GM18520 (cell line): ENCODE data around the gene PRR15L.

Source experiments
- ATAC-seq: cut with Tn5 transposase; IDR thresholded peaks from one replicate; pipeline ENCODE4 v1.9.1; 2021; ENCODE audit not compliant: unreplicated experiment

Gene PRR15L

DNA sequence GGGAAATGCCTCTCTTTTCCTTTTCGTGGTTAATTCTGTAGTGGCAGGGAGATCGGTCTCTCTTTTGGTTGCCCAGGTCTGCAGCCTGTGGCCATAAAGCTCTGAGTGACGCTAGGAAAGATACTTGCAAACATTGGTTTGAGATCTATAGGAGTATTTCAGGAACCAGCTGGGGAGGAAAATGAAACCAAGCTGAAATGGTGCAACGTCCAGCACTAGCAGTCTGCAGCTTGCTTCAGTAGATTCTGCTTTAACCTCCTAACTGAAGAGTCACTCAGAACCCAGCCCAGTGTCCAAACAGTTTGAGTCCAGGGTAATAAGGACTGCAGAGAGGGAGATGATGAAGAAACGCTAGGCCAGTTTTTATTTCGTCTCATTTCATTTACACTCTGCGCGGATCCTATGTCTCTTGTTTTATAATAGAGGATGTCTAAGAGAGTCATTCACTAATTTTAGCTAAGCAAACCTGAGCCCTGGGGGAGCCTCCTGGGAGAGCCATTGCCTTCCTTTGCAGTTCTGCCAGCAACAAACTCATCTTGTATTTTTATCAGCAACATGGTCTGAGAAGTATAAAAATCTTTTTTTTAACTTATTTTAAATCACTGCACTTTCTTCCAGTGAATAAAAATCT is 49.6 kb downstream of the PRR15L start:
- no peak for ATAC-seq

DNA sequence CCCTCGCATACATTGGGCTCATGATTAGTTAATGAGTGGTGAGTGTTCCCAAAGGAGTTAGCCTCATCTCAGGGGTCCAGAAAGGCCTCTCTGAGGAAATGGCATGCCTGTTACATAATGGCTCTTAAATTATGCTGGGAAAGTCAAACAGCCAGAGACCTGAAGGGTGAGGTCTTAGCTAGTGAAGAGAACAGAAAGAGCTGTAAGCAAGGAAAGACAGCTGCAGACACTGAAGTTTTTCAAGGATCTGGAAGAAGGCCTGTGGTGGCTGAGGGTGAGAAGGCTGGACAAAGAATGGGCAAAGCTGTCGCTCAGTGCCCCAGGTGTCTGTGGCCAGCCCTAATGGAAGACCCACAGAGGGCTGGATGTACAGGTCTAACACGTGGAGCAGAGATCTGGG is 51.2 kb downstream of the PRR15L start:
- ATAC-seq, result no peak

DNA sequence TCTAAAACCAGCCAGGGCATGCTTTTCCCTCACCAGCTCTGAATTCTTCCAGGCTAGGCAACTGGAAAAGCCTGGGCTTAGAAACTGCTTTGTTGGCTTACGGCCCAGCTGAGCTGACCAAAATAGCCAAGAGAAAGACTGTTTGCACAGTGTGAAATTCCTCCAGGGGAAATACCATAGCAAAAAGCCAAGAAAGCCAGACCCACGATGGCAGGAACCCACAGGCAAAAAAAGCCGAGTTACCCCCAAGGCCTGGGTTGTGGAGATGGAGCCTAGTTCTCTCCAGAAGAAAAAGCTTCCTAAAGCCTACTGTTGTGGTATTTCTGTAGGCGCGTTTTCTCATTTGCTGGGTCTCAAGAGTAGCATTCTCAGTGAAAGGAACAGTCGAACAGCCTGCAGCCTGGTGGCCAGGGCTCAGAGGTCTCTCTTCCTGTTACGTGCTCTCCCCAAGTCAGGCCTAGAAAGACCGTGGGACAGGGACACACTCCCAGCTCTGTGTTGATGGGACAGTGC is 52.4 kb downstream of the PRR15L start:
- no peak for ATAC-seq

DNA sequence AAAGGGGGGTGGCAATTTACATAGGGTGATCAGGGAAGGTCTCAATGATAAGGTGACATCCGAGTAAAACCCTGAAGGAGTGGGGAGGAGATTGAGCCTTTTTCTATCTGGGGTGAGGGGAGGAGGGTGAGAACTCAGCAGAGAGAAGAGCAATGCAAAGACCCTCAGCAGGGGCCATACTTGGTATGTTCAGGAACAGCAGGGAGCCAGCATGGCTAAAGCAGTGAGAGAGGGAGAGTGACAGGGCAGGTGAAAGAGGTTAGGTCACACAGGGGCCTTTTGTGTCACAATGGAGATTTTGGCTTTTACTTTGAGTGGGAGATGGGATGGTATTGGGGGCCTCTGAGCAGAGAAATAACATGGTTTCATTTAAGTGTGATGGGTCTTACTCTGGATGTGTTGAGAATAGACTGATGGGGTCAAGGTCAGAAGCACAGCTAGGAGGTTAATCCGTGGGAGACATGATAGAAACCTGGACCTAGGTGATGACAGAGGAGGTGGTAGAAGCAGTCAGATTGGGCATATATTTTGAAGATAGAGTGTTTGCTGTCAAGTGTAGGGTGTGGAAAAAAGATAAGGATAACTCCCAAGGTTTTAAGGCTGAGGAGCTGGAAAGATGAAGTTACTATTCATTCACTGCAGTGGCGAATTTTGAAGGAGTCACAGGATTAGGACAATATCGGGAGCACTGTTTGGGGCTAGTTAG is 55.5 kb downstream of the PRR15L start:
- no peak for ATAC-seq
